Keratinocyte (primary cell): Measurements from ENCODE around the gene SLBP. TPM values are rescaled to one million over a fixed set of nuclear protein-coding genes. Genes with fewer than 3 reads are reported as not detected.

Experiments used
- DNase-seq: peaks from one replicate; pipeline ENCODE4 v3.0.0-alpha.2; 2011; ENCODE audit warnings: low read depth, missing footprints, low spot score
- FAIRE-seq: peaks from 2 replicates; lab custom pipeline; 2011; peaks lifted over from hg19 to GRCh38; lab: Jason Lieb, UNC
- H2AFZ ChIP-seq: 2 replicates; pipeline ENCODE4 v1.6.0; 2012; ENCODE audit warnings: low read length, control low read depth, inconsistent platforms; ENCODE audit not compliant: control insufficient read depth
- H3K27ac ChIP-seq: 2 replicates; pipeline ENCODE4 v1.5.1; 2011; ENCODE audit warnings: low read length; ENCODE audit not compliant: control insufficient read depth, insufficient read depth
- H3K27me3 ChIP-seq: 3 replicates; pipeline ENCODE4 v1.6.0; 2011; ENCODE audit warnings: low read length; ENCODE audit not compliant: control insufficient read depth, insufficient read depth; ENCODE audit errors: extremely low read depth
- H3K36me3 ChIP-seq, 2 experiments: 2 replicates in 1 of 2; 3 replicates in 1 of 2; pipeline ENCODE4 v1.5.1; 2011; ENCODE audit warnings: low read length in 2 of 2, mild to moderate bottlenecking in 1 of 2; ENCODE audit not compliant: control insufficient read depth in 2 of 2, insufficient read depth in 2 of 2; ENCODE audit errors: extremely low read depth in 1 of 2
- H3K4me1 ChIP-seq: 3 replicates; pipeline ENCODE4 v1.5.1; 2011; ENCODE audit warnings: low read length; ENCODE audit not compliant: control insufficient read depth, insufficient read depth; ENCODE audit errors: extremely low read depth
- H3K4me2 ChIP-seq: 3 replicates; pipeline ENCODE4 v1.6.0; 2011; ENCODE audit warnings: low read depth, low read length; ENCODE audit not compliant: control insufficient read depth, insufficient read depth; ENCODE audit errors: extremely low read depth
- H3K4me3 ChIP-seq, 3 experiments: fragments of 200-600 bp in 1 of 3; sonication (generic) in 1 of 3; 2 replicates in 2 of 3; 3 replicates in 1 of 3; pipeline ENCODE4 v1.5.1; 2011 to 2016; ENCODE audit warnings: low read length in 3 of 3, mild to moderate bottlenecking in 3 of 3, control low read depth in 2 of 3, inconsistent platforms in 1 of 3, low read depth in 1 of 3, mixed read lengths in 1 of 3, mixed run types in 1 of 3, moderate library complexity in 1 of 3; ENCODE audit not compliant: control insufficient read depth in 2 of 3, insufficient read depth in 2 of 3; ENCODE audit errors: extremely low read depth in 1 of 3
- H3K79me2 ChIP-seq: 2 replicates; pipeline ENCODE4 v1.6.0; 2012; ENCODE audit warnings: low read length; ENCODE audit not compliant: control insufficient read depth, insufficient read depth
- H3K9ac ChIP-seq: 3 replicates; pipeline ENCODE4 v1.6.0; 2011; ENCODE audit warnings: low read length; ENCODE audit not compliant: control insufficient read depth, insufficient read depth; ENCODE audit errors: extremely low read depth
- H3K9me1 ChIP-seq: 3 replicates; pipeline ENCODE4 v1.6.0; 2011; ENCODE audit warnings: low read length; ENCODE audit not compliant: control insufficient read depth, insufficient read depth; ENCODE audit errors: extremely low read depth
- H3K9me3 ChIP-seq: 2 replicates; pipeline ENCODE4 v1.5.1; 2012; ENCODE audit warnings: low read depth, low read length; ENCODE audit not compliant: control insufficient read depth
- H4K20me1 ChIP-seq: 3 replicates; pipeline ENCODE4 v1.6.0; 2011; ENCODE audit warnings: low read length; ENCODE audit not compliant: control insufficient read depth, insufficient read depth; ENCODE audit errors: extremely low read depth
- CTCF ChIP-seq, 3 experiments: IDR thresholded peaks in 1 of 3; conservative IDR thresholded peaks in 1 of 3; optimal IDR thresholded peaks in 1 of 3; 2 replicates in 2 of 3; 3 replicates in 1 of 3; pipeline versions ENCODE3 to v1.5.1; 2011; ENCODE audit warnings: low read length in 3 of 3, mild to moderate bottlenecking in 3 of 3, moderate library complexity in 2 of 3, control low read depth in 1 of 3, inconsistent platforms in 1 of 3; ENCODE audit not compliant: insufficient read depth in 2 of 3; ENCODE audit errors: extremely low read depth in 1 of 3
- EZH2 ChIP-seq: IDR thresholded peaks from one replicate; pipeline ENCODE4 v1.6.1; 2012; ENCODE audit warnings: inconsistent platforms, mild to moderate bottlenecking, low read length, moderate library complexity
- dilution Hi-C: fragments of 300-500 bp; cut with MboI; formaldehyde crosslinking; loops from one replicate; pipeline ENCODE4 v1.7.0; 2020; ENCODE audit warnings: low sequenced_read_pairs; ENCODE audit not compliant: extremely low pct_ligation_motif_present
- polyA plus RNA-seq, 5 experiments: library from polyadenylated mRNA; depleted of rRNA in 3 of 5; stranded (reverse) in 3 of 5; stranded (forward) in 1 of 5; unstranded in 1 of 5; fragments of >200 nt; gene quantifications; 1 replicate in 1 of 5; 2 replicates in 3 of 5; 3 replicates in 1 of 5; pipeline versions ENCODE4 v1.2.1 to v1.2.3, GENCODE V29; 2011 to 2012; ENCODE audit warnings: missing spikeins in 2 of 5, low read depth in 1 of 5, low replicate concordance in 1 of 5

The SLBP gene
- polyA plus RNA-seq, 1 donor (not counting 4 experiments of a cell fraction or from before 2014, with no cell fraction given): 90.6 TPM

DNA sequence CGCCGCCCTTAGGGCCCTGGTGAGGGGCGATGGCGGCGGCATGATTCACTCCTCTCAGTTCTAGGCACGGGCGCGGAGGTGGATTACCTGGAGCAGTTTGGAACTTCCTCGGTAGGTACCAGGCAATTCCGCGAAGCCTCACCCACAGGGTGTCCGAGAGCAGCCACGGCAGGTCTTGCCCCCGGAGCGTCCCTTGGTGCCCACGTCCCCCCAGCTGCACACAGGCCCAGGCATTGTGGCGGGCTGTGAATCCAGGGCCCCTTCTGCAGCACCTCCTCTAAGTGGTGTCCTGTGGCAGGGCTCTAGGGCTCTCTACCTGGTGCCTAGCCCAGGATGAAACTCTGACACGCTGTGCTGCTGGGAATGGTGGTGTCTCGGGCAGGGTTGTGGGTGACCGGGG, 23.1 kb upstream of the SLBP start:
- Histone ChIP-seq H3K27me3 (no peaks in the 10 kb centered on the region), H4K20me1 (no peaks in the 10 kb centered on the region), H3K9me1 (peaks cover 2% of the 10 kb centered on the region), H3K79me2 (peaks cover 21% of the 10 kb centered on the region), H3K4me1 (peaks cover 4% of the 10 kb centered on the region), H3K9ac (no peak overlapping the region), H3K9me3 (peaks cover 17% of the 10 kb centered on the region), H3K27ac (no peak overlapping the region), H3K4me3 (no peak overlapping the region), H3K4me2 (no peak overlapping the region), H3K36me3 (peaks cover 16 to 62% of the 10 kb centered on the region in 2 experiments), H2AFZ (no peak overlapping the region)
- TF ChIP-seq EZH2 (no peak), CTCF (optimal IDR thresholded peaks at IDR 0.05 in 1 of 3, IDR thresholded peaks at IDR 0.05 in 1 of 3, conservative IDR thresholded peaks at IDR 0.05 in 1 of 3; ENCODE audit: extremely low read depth in 1 of 3, insufficient read depth in 2 of 3, low read length in 3 of 3) (no peak)
- no peak for FAIRE-seq
- no peak for DNase-seq
- dilution Hi-C loops: no loop called here

DNA sequence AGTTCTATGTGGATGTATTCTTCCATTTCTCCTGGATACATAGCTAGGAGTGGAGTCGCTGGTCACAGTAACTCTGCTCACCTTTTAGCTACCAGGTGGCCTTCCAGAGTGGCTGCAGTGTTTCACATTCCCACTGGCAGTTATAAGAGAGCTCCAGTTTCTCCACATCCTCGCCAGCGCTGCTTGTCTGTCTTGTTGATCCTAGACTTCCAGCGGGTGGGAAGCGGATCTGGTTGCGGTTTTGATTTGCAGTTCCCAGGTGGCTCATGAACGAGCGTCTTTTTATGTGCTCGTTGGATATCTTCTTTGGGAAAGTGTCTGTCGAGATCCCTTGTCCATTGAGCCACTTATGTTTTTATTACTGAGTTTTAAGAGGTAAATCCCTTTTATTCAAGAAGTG, 20.8 kb upstream of the SLBP start:
- Histone ChIP-seq H2AFZ (no peak overlapping the region), H3K9me3 (peaks cover 9% of the 10 kb centered on the region), H3K27ac (no peak overlapping the region), H3K4me2 (no peak overlapping the region), H3K9ac (no peak overlapping the region), H3K4me1 (peaks cover 15% of the 10 kb centered on the region), H3K4me3 (no peak overlapping the region), H4K20me1 (no peaks in the 10 kb centered on the region), H3K27me3 (no peaks in the 10 kb centered on the region), H3K9me1 (peaks cover 2% of the 10 kb centered on the region), H3K36me3 (peaks cover 14 to 52% of the 10 kb centered on the region in 2 experiments), H3K79me2 (peaks cover 42% of the 10 kb centered on the region)
- no peak for FAIRE-seq
- no peak for DNase-seq
- TF ChIP-seq CTCF (optimal IDR thresholded peaks at IDR 0.05 in 1 of 3, IDR thresholded peaks at IDR 0.05 in 1 of 3, conservative IDR thresholded peaks at IDR 0.05 in 1 of 3; ENCODE audit: extremely low read depth in 1 of 3, insufficient read depth in 2 of 3, low read length in 3 of 3) (no peak), EZH2 (no peak)
- dilution Hi-C loops: no loop called here
